ENCODE measurements around the gene NBAS.

Gene NBAS

GRCh38 chr2:15311201-15311907 lies 249.8 kb downstream of the NBAS start:
- peak; percentile 12 to 22 for DNase-seq (ENCODE audit: low read depth in 2 of 2)
- H3K4me3 ChIP-seq (replicated peaks in 1 of 2; ENCODE audit: low read depth in 2 of 2, low read length in 2 of 2) = no peak overlapping the region
- no peak for TF ChIP-seq CTCF (IDR thresholded peaks at IDR 0.05; ENCODE audit: low read depth, low read length)

- DNase-seq (ENCODE audit: low read depth in 2 of 2) = peak; percentile 13 to 57
These were observed 253.6 kb downstream of the NBAS start for GRCh38 chr2:15307526-15307925.

GRCh38 chr2:15306706-15307105 lies 254.4 kb downstream of the NBAS start:
- TF ChIP-seq CTCF (IDR thresholded peaks at IDR 0.05; ENCODE audit: low read depth, low read length) = no peak
- DNase-seq (ENCODE audit: low read depth in 2 of 2) = peak; percentile 59 to 70
- H3K4me3 ChIP-seq (replicated peaks in 1 of 2; ENCODE audit: low read depth in 2 of 2, low read length in 2 of 2) = no peak overlapping the region

More at GRCh38 chr2:15307526-15307925, 253.6 kb downstream of the NBAS start:
- H3K4me3 ChIP-seq (replicated peaks in 1 of 2; ENCODE audit: low read depth in 2 of 2, low read length in 2 of 2) = no peak overlapping the region
- TF ChIP-seq CTCF (IDR thresholded peaks at IDR 0.05; ENCODE audit: low read depth, low read length) = no peak

GRCh38 chr2:15303874-15304273 lies 257.3 kb downstream of the NBAS start:
- H3K4me3 ChIP-seq (replicated peaks in 1 of 2; ENCODE audit: low read depth in 2 of 2, low read length in 2 of 2) = no peak overlapping the region
- no peak for DNase-seq (ENCODE audit: low read depth in 2 of 2)
- no peak for TF ChIP-seq CTCF (IDR thresholded peaks at IDR 0.05; ENCODE audit: low read depth, low read length)

GRCh38 chr2:15302154-15302553 lies 259.0 kb downstream of the NBAS start:
- H3K4me3 ChIP-seq (replicated peaks in 1 of 2; ENCODE audit: low read depth in 2 of 2, low read length in 2 of 2) = no peak overlapping the region
- TF ChIP-seq CTCF (IDR thresholded peaks at IDR 0.05; ENCODE audit: low read depth, low read length) = no peak
- DNase-seq (ENCODE audit: low read depth in 2 of 2) = peak; percentile 53 to 78

GRCh38 chr2:15300624-15301573 lies 260.2 kb downstream of the NBAS start:
- H3K4me3 ChIP-seq (replicated peaks in 1 of 2; ENCODE audit: low read depth in 2 of 2, low read length in 2 of 2) = no peak overlapping the region
- TF ChIP-seq CTCF (IDR thresholded peaks at IDR 0.05; ENCODE audit: low read depth, low read length) = no peak
- peak in 1 of 2 donors; percentile 2 for DNase-seq (ENCODE audit: low read depth in 2 of 2)

Data from cardiac fibroblast (primary cell).